UCSD-AML1 (cell line): Measurements from ENCODE around the gene MRPL38.
"Not testable (repeated sequence)": the region's sequence is repeated elsewhere in the genome, so short reads cannot be mapped to it uniquely, and the experiment has no call there.

Experiments used
- DNase-seq: peaks from one replicate; lab custom pipeline; 2025; ENCODE audit not compliant: unreplicated experiment; lab: John Stamatoyannopoulos, UW

The MRPL38 gene

GRCh38 chr17:75897160-75898019 lies 7.3 kb downstream of the MRPL38 start:
- DNase-seq: no peak

- DNase-seq: peak; percentile 84
These were observed 8.1 kb downstream of the MRPL38 start, which contains the start of gene TRIM65 for GRCh38 chr17:75896415-75897159. Gene TRIM65 (minus strand): TSS chr17:75896951. CDS start chr17:75896937, 14 bp downstream.

- peak; percentile 42 for DNase-seq
These were observed 9.1 kb downstream of the MRPL38 start for GRCh38 chr17:75895370-75896155.

- no peak for DNase-seq
These were observed 10.5 kb downstream of the MRPL38 start for GRCh38 chr17:75894049-75894733.

- no peak for DNase-seq
These were observed 11.2 kb downstream of the MRPL38 start for GRCh38 chr17:75893305-75894048.

DNA sequence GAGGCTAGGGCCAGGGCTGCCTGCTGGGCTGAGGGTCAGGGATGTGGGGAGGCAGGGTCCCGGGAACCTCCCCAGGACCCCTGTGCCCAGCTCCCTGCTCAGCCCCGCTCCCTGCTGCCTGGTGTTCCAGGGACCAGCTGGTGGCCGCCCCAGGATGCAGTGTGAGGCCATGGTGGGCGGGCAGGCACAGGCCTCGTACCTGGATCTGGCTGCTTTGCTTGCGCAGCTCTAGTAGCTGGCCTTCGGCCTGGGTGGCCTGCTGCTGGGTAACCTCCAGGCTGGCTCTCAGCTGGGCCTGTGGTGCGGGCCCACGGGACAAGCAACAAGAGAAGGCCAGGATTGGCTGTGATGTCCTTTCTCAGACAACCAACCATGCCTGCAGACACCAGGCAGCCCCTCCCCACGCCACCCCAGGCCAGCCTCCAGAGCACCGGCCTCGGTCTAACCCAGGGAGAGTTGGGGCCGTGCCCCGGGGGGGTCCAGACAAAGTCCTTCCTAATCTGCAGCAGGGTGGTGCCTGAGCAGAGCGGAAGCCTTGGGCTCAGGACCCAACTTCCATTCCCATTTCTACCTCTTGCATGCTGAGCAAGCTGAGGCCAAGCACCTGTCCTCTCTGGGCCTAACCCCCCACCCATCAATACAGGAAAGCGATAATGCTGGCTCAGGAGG lies 12.0 kb downstream of the MRPL38 start:
- no peak for DNase-seq

- no peak for DNase-seq
These were observed 12.8 kb downstream of the MRPL38 start for GRCh38 chr17:75891605-75892555.

GRCh38 chr17:75891022-75891604 lies 13.6 kb downstream of the MRPL38 start:
- DNase-seq: no peak

DNA sequence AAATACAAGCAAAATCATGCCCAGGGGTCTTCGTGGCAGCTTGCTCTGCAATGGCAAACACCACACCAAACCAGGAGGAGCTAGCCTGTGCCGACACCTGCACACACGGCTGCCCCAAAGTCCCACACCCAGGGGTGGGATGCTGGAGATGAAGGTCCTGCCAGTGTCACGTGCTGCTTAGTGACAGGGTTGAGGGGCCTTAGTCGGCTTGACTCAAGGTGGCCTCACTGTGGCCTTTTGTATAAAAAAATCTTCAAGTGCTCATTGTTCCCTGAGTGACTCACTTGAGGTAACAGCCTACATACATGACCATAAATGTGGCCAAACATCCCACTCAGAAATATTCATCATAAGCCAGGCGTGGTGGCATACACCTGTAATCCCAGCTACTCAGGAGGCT lies 15.2 kb downstream of the MRPL38 start:
- no peak for DNase-seq

DNA sequence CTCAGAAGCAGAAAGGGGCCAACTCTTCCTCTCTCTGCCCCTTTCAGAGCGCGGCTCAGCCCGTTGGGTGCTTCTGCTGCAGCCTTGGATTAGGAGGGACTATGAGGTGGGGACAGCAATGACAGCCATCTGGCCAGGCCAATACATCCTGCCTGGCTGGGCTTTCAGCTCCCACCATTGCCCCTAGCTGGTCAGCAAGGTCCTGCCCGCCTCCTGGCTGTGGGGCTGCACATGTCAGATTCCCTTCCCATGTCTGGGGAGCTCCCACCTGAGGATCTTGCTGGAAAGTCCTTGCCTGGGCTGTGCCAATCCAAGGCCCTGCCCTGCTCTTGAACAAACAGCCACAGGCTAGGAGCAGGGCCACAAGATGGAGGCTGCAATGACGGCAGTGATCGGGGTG lies 16.2 kb downstream of the MRPL38 start:
- DNase-seq: no peak

- DNase-seq: not testable (repeated sequence)
These were observed 18.8 kb downstream of the MRPL38 start for GRCh38 chr17:75885860-75886259.

DNA sequence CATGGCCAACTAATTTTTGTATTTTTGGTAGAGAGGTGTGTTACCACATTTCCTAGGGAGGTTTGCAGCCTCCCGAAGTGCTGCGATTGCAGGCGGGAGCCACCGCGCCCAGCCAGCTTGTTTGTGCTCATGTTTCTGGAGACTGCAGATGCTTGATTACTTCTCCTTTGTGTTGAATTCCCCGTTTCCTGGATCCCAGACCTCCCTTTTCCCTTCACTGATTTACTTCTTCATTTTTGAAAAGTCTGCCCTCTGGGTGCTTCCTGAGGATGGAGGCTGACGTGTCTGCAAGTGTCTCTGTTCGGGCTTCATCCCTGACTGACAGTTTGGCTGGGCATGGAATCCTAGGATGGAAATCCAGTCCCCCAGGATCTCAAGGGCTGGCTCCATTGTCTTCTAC lies 19.3 kb downstream of the MRPL38 start:
- peak; percentile 42 for DNase-seq

GRCh38 chr17:75881678-75882454 lies 22.8 kb downstream of the MRPL38 start:
- DNase-seq: no peak

DNA sequence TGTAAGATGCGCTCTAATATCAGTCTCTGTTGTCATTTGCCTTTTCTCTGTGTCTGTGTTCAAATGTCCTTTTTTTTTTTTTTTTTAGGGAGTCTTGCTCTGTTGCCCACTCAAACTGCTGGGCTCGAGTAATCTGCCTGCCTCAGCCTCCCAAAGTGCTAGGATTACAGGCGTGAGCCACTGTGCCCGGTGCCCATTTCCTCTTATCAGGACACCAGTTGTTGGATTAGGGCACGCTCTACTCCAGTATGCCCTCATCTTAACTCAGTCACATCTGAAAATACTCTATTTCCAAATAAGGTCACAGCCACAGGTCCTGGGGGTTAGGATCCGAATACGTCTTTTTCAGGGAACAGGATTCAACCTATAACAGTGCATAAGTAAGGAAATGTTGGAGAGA lies 24.4 kb downstream of the MRPL38 start:
- DNase-seq: no peak

DNA sequence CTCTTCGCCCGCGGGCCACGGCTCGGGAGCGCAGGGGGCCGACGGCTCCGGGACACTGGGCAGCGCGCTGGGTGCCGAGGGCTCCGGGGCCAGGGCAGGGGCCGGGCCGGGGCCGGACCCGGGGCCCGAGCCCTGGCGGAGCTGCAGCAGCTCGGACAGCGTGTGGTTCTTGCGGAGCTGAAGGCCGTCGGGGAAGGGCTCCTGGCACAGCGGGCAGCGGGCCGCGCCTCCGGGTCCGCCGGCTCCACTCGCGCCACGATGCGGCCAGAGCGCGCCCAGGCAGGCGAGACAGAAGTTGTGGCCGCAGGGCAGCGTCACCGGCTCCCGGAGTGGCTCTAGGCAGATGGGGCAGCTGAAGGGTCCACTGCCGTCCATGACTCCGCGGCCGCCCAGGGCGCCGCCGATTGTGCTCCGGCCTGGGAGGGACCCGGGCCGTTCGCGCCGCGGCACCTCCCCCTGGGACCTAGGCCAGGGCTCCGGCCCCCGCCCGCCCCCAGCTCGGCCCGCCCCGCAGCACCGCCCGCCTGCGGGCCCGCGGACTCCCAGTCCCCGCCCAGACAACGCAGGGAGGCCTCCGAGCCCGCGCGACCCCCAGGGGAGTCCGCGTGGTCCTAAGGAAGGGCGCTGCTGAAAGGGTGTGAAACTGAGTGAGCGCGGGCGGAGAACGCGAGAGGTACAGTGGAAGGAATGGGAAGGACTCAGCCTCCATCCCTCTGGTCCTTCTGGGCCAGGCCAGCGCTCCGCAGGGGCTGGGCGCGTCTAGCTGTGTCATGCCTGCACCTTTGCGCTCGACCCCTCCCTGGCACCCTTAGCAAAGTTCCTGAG lies 26.3 kb downstream of the MRPL38 start, which contains the start of gene TRIM47:
TRIM47 (minus strand) TSS at position 408 of the 825 bp plus-strand sequence; CDS start at position 375, 33 bp downstream.
- DNase-seq: no peak

DNA sequence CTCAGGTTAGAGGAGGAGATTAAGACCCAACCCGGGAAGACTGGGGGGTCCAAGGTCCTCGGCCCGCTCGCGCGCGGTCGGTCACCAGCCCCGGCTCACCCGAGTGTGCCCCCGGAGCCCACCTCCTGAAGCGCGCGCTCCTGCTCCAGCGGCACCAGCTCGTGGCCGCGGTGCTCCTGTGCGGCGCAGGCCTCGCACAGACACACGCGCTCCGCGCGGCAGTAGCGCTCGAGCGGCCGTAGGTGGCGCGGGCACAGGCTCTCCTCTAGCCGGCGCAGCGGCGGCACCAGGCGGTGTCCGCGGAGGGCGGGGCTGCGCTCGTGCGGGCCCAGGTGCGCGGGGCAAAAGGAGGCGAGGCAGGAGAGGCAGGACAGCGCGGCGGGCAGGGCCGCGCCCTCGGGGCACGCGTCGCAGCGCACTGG lies 26.9 kb downstream of the MRPL38 start:
- no peak for DNase-seq
